GM19043 (cell line): ENCODE measurements around the gene BCL7A.

Source experiments
- ATAC-seq: cut with Tn5 transposase; IDR thresholded peaks from one replicate; pipeline ENCODE4 v1.9.1; 2021; ENCODE audit warnings: low read depth; ENCODE audit not compliant: unreplicated experiment

Gene BCL7A

GRCh38 chr12:121996945-121997612 lies 24.6 kb upstream of the BCL7A start:
- ATAC-seq = no peak

GRCh38 chr12:122001466-122002209 lies 20.0 kb upstream of the BCL7A start:
- no peak for ATAC-seq

GRCh38 chr12:122003651-122004611 lies 17.8 kb upstream of the BCL7A start:
- ATAC-seq = peak; percentile 57

GRCh38 chr12:122004633-122005071 lies 17.0 kb upstream of the BCL7A start:
- peak; percentile 9 for ATAC-seq

GRCh38 chr12:122005252-122005776 lies 16.4 kb upstream of the BCL7A start:
- ATAC-seq = no peak

GRCh38 chr12:122006186-122006926 lies 15.3 kb upstream of the BCL7A start:
- ATAC-seq = no peak

- ATAC-seq = no peak
Measured at GRCh38 chr12:122009741-122010140, 11.9 kb upstream of the BCL7A start.

- no peak for ATAC-seq
Measured at GRCh38 chr12:122012184-122012583, 9.5 kb upstream of the BCL7A start.

- ATAC-seq = no peak
Measured at GRCh38 chr12:122013136-122013535, 8.5 kb upstream of the BCL7A start.

GRCh38 chr12:122013791-122014590 lies 7.7 kb upstream of the BCL7A start:
- ATAC-seq = no peak

GRCh38 chr12:122014781-122015180 lies 6.9 kb upstream of the BCL7A start:
- ATAC-seq = no peak

- ATAC-seq = no peak
Measured at GRCh38 chr12:122018457-122018856, 3.2 kb upstream of the BCL7A start.

- ATAC-seq = no peak
Measured at GRCh38 chr12:122018937-122019336, 2.7 kb upstream of the BCL7A start.

GRCh38 chr12:122020795-122021192 lies 890 bp upstream of the BCL7A start:
- ATAC-seq = no peak

GRCh38 chr12:122021193-122021821 lies 377 bp upstream of the BCL7A start:
- ATAC-seq = no peak

- ATAC-seq = no peak
Measured at GRCh38 chr12:122022393-122023338, 982 bp downstream of the BCL7A start.

GRCh38 chr12:122023339-122024131 lies 1.9 kb downstream of the BCL7A start:
- ATAC-seq = no peak
